ENCODE measurements around the gene ACSL1.

ACSL1 gene

DNA sequence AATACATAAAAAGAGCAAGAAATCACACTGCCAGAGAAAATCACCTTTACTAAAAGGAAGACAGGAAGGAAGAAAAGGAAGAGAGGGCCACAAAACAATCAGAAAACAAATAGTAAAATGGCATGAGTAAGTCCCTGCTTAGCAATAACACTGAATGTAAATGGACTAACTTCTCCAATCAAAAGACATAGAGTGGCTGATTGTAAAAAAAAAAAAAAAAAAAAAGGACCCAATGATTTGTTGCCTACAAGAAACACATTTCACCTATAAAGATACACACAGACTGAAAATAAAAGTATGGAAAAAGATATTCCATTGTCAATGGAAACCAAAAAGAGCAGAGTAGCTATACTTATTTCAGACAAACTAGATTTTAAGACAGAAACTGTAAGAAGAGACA, 104.5 kb downstream of the ACSL1 start:
- no peak for DNase-seq

DNA sequence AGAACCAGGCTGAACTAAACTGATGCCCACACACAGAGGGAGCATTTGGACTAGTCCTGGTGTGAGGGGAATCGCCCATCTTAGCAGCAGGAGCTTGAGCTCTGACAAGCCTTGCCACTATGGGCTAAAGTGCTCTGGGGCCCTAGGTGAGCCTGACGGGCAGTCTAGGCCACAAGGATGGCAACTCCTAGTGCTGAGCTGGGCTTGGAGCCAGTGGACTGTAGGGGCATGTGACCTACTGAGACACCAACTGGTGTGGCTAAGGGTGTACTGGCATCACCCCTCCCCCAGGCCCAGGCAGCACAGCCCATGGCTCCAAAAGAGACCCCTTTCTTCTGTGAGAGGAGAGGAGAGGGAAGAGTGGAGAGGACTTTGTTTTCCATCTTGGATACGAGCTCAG, 106.4 kb downstream of the ACSL1 start:
- no peak for DNase-seq

DNA sequence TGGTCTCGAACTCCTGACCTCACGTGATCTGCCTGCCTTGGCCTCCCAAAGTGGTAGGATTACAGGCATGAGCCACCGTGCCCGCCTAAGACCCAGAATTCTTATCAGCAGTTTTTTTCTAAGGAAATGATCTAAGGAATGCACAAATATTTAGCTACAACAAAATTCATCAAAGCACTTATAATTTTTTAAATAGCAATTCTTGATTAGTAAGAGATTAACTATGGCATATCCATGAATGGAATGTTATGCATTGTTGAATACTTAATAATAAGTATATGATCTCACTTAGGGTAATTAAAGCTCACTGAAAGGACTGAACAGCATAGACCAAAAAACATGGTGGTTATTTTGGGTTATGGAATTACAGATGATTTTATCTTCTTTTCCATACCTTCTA, 110.2 kb downstream of the ACSL1 start:
- no peak for DNase-seq

DNA sequence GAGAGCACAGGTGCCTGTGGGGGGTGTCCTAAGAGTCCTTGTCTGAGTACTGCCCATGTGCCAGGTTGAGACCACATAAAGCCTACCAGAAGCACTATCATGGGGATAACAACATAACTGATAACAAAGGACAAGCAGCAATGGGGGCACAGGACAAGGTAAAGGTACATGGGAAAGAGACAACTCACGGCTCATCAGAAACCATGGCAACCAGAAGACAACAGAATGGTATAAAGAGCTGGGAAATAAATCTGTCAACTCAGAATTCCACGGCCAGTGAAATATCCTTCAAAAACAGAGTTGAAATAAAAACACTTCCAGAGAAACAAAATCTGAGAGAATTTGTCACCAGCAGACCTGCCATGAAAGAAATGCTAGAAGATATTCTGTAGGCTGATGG, 111.9 kb downstream of the ACSL1 start:
- DNase-seq: no peak

DNA sequence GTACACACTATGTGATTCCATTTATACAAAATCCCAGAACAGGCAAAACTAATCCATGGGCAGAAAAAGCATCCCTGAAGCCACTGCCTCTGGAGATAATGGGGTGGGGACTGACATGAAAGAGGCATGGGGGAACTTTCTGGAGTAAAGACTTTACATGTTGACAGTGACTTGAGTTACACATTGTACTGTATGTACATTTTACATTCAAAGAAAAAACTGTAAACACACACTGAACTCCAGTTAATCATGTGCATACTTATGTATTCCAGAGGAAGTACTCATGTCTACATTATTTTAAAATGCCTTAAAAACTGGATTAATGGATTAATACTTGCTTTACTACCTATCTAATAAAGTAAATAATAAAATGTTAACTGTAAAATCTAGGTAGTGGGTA, 113.4 kb downstream of the ACSL1 start:
- no peak for DNase-seq

DNA sequence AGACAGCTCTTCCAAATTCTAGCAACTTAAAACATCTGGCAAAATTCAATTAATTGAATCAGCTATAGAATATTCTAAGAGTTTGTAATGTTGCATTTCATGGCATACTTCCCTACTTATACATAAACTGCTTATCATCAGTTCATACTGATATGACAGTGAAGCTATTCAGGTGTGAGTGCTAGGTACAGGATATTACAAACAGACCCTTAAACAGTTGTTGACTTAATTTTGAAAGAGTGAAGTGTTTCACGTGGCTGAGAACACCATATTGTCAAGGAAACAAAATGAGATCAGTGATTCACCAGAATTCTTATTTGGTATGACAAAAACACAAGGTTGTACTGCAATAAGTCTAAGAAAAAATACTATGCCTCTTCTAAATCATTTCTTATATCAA, 119.3 kb downstream of the ACSL1 start:
- no peak for DNase-seq

DNA sequence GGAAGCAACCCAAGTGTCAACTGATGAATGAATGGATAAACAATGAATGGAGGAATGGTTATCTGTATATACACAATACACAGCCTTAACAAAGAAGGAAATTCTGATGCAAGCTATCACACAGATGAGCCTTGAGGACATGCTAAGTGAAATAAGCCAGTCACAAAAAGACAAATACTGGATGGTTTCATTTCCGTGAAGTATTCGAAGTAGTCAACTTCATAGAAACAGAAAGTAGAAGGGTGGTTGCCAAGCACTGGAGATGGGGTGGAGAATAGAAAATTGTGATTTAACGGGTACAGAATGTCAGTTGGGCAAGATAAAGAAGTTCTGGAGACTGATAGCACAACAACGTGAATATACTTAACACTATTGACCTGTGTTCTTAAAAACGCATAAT, 120.1 kb downstream of the ACSL1 start:
- DNase-seq: no peak

Measured in right kidney (tissue), 1 donor.